Liver (tissue), 9 donors: Measurements from ENCODE around the gene TTI1. TPM values are rescaled to one million over a fixed set of nuclear protein-coding genes. Genes with fewer than 3 reads are reported as not detected.

Experiments used
- DNase-seq: peaks from one replicate; pipeline ENCODE4 v3.0.0-alpha.2; 2017; ENCODE audit warnings: low spot score
- H3K27ac ChIP-seq, 2 donors: one replicate each; pipeline ENCODE4 v1.7.0; 2013; ENCODE audit warnings: inconsistent platforms in 2 of 2, low read length in 2 of 2, control low read depth in 1 of 2, low read depth in 1 of 2, mild to moderate bottlenecking in 1 of 2
- H3K27me3 ChIP-seq, 4 donors: one replicate each; pipeline versions ENCODE4 v1.6.1 to v1.7.0; 2013; ENCODE audit warnings: low read length in 3 of 4, inconsistent platforms in 1 of 4, mild to moderate bottlenecking in 1 of 4, moderate library complexity in 1 of 4; ENCODE audit not compliant: control insufficient read depth in 4 of 4, insufficient read depth in 4 of 4
- H3K36me3 ChIP-seq, 4 donors: one replicate each; pipeline versions ENCODE4 v1.6.1 to v1.7.0; 2013; ENCODE audit warnings: low read length in 3 of 4, mild to moderate bottlenecking in 3 of 4, low read depth in 1 of 4, moderate library complexity in 1 of 4; ENCODE audit not compliant: control insufficient read depth in 4 of 4, insufficient read depth in 3 of 4
- H3K4me1 ChIP-seq, 4 donors: one replicate each; pipeline versions ENCODE4 v1.6.1 to v1.7.0; 2013; ENCODE audit warnings: low read length in 3 of 4, mild to moderate bottlenecking in 3 of 4, moderate library complexity in 1 of 4; ENCODE audit not compliant: control insufficient read depth in 4 of 4, insufficient read depth in 4 of 4
- H3K4me3 ChIP-seq, 3 donors: one replicate each; pipeline versions ENCODE4 v1.6.1 to v1.7.0; 2013; ENCODE audit warnings: low read length in 3 of 3, control low read depth in 1 of 3, low read depth in 1 of 3, mild to moderate bottlenecking in 1 of 3
- H3K9ac ChIP-seq, 2 donors: one replicate each; pipeline ENCODE4 v1.7.0; 2013; ENCODE audit warnings: low read length in 2 of 2, mild to moderate bottlenecking in 2 of 2, moderate library complexity in 2 of 2, control low read depth in 1 of 2, low read depth in 1 of 2
- H3K9me3 ChIP-seq, 4 donors: one replicate each; pipeline versions ENCODE4 v1.6.1 to v1.7.0; 2013; ENCODE audit warnings: low read length in 3 of 4; ENCODE audit not compliant: control insufficient read depth in 4 of 4
- EGR1 ChIP-seq, 2 donors: IDR thresholded peaks; 2 replicates each; pipeline ENCODE4 v1.6.1; 2016 to 2018; ENCODE audit warnings: antibody characterized with exemption in 2 of 2, low read depth in 2 of 2
- FOXA2 ChIP-seq: IDR thresholded peaks from 2 replicates; pipeline ENCODE4 v1.6.1; 2016; ENCODE audit warnings: antibody characterized with exemption
- GABPA ChIP-seq, 2 donors: IDR thresholded peaks in 1 of 2; conservative IDR thresholded peaks in 1 of 2; 2 replicates each; pipeline ENCODE4 v1.6.1; 2016; ENCODE audit warnings: antibody characterized with exemption in 2 of 2, mild to moderate bottlenecking in 1 of 2, moderate library complexity in 1 of 2
- HNF4A ChIP-seq, 2 donors: conservative IDR thresholded peaks; 2 replicates each; pipeline ENCODE4 v1.6.1; 2016; ENCODE audit warnings: antibody characterized with exemption in 2 of 2, mild to moderate bottlenecking in 2 of 2
- HNF4G ChIP-seq: IDR thresholded peaks from 2 replicates; pipeline ENCODE4 v1.6.1; 2016; ENCODE audit warnings: antibody characterized with exemption
- JUND ChIP-seq, 2 donors: IDR thresholded peaks; 2 replicates each; pipeline ENCODE4 v1.6.1; 2016; ENCODE audit warnings: antibody characterized with exemption in 2 of 2
- NR2F2 ChIP-seq: IDR thresholded peaks from 2 replicates; pipeline ENCODE4 v1.6.1; 2016; ENCODE audit warnings: antibody characterized with exemption
- RAD21 ChIP-seq, 2 donors: IDR thresholded peaks; 2 replicates each; pipeline ENCODE4 v1.6.1; 2016; ENCODE audit warnings: antibody characterized with exemption in 2 of 2, mild to moderate bottlenecking in 2 of 2
- RXRA ChIP-seq, 2 donors: IDR thresholded peaks; 2 replicates each; pipeline ENCODE4 v1.6.1; 2017 to 2018; ENCODE audit warnings: antibody characterized with exemption in 2 of 2, mild to moderate bottlenecking in 1 of 2
- SP1 ChIP-seq: IDR thresholded peaks from 2 replicates; pipeline ENCODE4 v1.6.1; 2018; ENCODE audit warnings: antibody characterized with exemption, mild to moderate bottlenecking
- TAF1 ChIP-seq: conservative IDR thresholded peaks from 2 replicates; pipeline ENCODE4 v1.6.1; 2016; ENCODE audit warnings: antibody characterized with exemption, mild to moderate bottlenecking
- YY1 ChIP-seq: IDR thresholded peaks from 2 replicates; pipeline ENCODE4 v1.6.1; 2016; ENCODE audit warnings: antibody characterized with exemption, mild to moderate bottlenecking
- WGBS: extraction: QIAGEN DNeasy Blood & Tissue Kit; methylation state at CpG from one replicate; pipeline ENCODE4 v1.1.7; 2013; 5-methylcytosine and 5-hydroxymethylcytosine counted together
- polyA plus RNA-seq, 2 donors: library from polyadenylated mRNA; stranded (reverse) in 1 of 2; unstranded in 1 of 2; fragments of 200-250 nt in 1 of 2; fragments of >200 nt in 1 of 2; fragmentation: Nextera tagmentation in 1 of 2; extraction: Ambion mirVana in 1 of 2; gene quantifications; one replicate each; pipeline versions ENCODE4 v1.2.1 to v1.2.3, GENCODE V29; 2013 to 2015
- total RNA-seq, 2 donors: library from RNA; depleted of rRNA; stranded (reverse); fragments of >200 nt; gene quantifications; one replicate each; pipeline ENCODE4 v1.2.3, GENCODE V29; 2014
- TF ChIP-seq, protein P1 (sequence below): IDR thresholded peaks from 2 replicates; pipeline ENCODE4 v1.6.1; 2016; ENCODE audit warnings: antibody characterized with exemption, mild to moderate bottlenecking
- TF ChIP-seq, protein P2 (sequence below): IDR thresholded peaks from 2 replicates; pipeline ENCODE4 v1.6.1; 2016; ENCODE audit warnings: antibody characterized with exemption
- TF ChIP-seq, protein P3 (sequence below): fragments of 150-350 bp; IDR thresholded peaks from 2 replicates; pipeline ENCODE4 v1.5.1; 2017; ENCODE audit warnings: improper control_type of control experiment, low read depth, low read length; ENCODE audit not compliant: missing input control
- TF ChIP-seq, protein P4 (sequence below): IDR thresholded peaks from 2 replicates; pipeline ENCODE4 v1.6.1; 2016; ENCODE audit warnings: antibody characterized with exemption
- donor health status: healthy.
- donor health status: healthy.
- donor health status: healthy.
- donor health status: healthy.
- donor health status: healthy.

Gene TTI1
- total and polyA plus RNA-seq, 4 donors: 4.6 to 20.4 (median 11.3) TPM

DNA sequence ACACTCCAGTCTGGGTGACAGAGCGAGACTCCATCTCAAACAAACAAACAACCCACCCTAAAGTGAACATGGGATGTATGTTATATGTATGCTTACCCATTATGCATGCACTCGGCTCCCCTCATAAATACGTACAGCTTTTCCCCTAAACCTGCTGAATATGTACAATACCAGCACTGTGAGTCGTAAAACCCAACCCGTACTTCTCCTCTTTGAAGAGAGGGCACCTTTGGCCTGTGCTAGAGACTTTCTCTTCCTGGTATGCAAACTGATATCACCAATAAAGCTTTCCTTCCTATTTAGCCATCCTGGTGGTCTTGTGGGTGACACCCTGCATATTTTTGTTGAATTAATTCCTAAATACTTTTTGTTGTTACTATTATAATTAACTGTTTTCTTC, 79.1 kb downstream of the TTI1 start:
- H3K4me3 ChIP-seq: no peak overlapping the region
- no peaks in the 10 kb centered on the region for H3K27me3 ChIP-seq
- WGBS: 89% methylated on average over 5 of the region's 5 CpGs
- no peak overlapping the region for H3K9ac ChIP-seq
- no peaks in the 10 kb centered on the region for H3K4me1 ChIP-seq
- no peak for DNase-seq
- no peaks in the 10 kb centered on the region for H3K36me3 ChIP-seq
- H3K27ac ChIP-seq: no peak overlapping the region
- no peaks in the 10 kb centered on the region for H3K9me3 ChIP-seq
- no peak for TF ChIP-seq TAF1
- TF ChIP-seq, protein P1, sequence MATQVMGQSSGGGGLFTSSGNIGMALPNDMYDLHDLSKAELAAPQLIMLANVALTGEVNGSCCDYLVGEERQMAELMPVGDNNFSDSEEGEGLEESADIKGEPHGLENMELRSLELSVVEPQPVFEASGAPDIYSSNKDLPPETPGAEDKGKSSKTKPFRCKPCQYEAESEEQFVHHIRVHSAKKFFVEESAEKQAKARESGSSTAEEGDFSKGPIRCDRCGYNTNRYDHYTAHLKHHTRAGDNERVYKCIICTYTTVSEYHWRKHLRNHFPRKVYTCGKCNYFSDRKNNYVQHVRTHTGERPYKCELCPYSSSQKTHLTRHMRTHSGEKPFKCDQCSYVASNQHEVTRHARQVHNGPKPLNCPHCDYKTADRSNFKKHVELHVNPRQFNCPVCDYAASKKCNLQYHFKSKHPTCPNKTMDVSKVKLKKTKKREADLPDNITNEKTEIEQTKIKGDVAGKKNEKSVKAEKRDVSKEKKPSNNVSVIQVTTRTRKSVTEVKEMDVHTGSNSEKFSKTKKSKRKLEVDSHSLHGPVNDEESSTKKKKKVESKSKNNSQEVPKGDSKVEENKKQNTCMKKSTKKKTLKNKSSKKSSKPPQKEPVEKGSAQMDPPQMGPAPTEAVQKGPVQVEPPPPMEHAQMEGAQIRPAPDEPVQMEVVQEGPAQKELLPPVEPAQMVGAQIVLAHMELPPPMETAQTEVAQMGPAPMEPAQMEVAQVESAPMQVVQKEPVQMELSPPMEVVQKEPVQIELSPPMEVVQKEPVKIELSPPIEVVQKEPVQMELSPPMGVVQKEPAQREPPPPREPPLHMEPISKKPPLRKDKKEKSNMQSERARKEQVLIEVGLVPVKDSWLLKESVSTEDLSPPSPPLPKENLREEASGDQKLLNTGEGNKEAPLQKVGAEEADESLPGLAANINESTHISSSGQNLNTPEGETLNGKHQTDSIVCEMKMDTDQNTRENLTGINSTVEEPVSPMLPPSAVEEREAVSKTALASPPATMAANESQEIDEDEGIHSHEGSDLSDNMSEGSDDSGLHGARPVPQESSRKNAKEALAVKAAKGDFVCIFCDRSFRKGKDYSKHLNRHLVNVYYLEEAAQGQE: no peak
- TF ChIP-seq NR2F2: no peak
- no peak for TF ChIP-seq JUND (IDR thresholded peaks at IDR 0.05)
- no peak for TF ChIP-seq GABPA (IDR thresholded peaks at IDR 0.05 in 1 of 2, conservative IDR thresholded peaks at IDR 0.05 in 1 of 2)
- TF ChIP-seq RXRA (IDR thresholded peaks at IDR 0.05): no peak
- TF ChIP-seq, protein P2, sequence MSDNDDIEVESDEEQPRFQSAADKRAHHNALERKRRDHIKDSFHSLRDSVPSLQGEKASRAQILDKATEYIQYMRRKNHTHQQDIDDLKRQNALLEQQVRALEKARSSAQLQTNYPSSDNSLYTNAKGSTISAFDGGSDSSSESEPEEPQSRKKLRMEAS: no peak
- no peak for TF ChIP-seq HNF4G
- no peak for TF ChIP-seq RAD21 (IDR thresholded peaks at IDR 0.05)
- no peak for TF ChIP-seq EGR1 (IDR thresholded peaks at IDR 0.05; ENCODE audit: low read depth in 2 of 2)
- TF ChIP-seq SP1: no peak
- TF ChIP-seq, protein P3, sequence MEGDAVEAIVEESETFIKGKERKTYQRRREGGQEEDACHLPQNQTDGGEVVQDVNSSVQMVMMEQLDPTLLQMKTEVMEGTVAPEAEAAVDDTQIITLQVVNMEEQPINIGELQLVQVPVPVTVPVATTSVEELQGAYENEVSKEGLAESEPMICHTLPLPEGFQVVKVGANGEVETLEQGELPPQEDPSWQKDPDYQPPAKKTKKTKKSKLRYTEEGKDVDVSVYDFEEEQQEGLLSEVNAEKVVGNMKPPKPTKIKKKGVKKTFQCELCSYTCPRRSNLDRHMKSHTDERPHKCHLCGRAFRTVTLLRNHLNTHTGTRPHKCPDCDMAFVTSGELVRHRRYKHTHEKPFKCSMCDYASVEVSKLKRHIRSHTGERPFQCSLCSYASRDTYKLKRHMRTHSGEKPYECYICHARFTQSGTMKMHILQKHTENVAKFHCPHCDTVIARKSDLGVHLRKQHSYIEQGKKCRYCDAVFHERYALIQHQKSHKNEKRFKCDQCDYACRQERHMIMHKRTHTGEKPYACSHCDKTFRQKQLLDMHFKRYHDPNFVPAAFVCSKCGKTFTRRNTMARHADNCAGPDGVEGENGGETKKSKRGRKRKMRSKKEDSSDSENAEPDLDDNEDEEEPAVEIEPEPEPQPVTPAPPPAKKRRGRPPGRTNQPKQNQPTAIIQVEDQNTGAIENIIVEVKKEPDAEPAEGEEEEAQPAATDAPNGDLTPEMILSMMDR: no peak
- TF ChIP-seq, protein P4, sequence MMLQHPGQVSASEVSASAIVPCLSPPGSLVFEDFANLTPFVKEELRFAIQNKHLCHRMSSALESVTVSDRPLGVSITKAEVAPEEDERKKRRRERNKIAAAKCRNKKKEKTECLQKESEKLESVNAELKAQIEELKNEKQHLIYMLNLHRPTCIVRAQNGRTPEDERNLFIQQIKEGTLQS: no peak
- TF ChIP-seq HNF4A (conservative IDR thresholded peaks at IDR 0.05): no peak
- TF ChIP-seq FOXA2: no peak

DNA sequence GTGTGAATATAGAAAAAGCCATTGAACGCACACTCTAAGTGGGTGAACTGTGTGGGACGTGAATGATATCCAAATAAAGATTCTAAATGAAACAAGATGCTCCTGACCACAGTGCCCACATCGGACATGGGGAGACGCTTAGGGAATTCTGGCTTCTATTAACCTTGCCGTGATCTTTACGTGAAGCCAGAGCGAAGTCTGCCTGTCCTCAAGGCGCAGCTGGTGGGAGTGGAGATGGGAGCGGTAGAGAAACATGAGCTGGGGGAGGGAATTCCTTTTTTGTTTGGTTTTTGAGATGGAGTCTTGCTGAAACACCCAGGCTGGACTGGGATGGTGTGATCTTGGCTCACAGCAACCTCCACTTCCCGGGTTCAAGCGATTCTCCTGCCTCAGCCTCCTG, 84.3 kb downstream of the TTI1 start:
- Histone ChIP-seq H3K4me3 (no peak overlapping the region), H3K9me3 (peaks cover 0 to 2% (median 0%) of the 10 kb centered on the region in 4 donors), H3K4me1 (no peaks in the 10 kb centered on the region), H3K27me3 (no peaks in the 10 kb centered on the region), H3K9ac (no peak overlapping the region), H3K36me3 (no peaks in the 10 kb centered on the region), H3K27ac (no peak overlapping the region)
- WGBS: 94% methylated on average over 11 of the region's 11 CpGs
- no peak for DNase-seq
- TF ChIP-seq GABPA (IDR thresholded peaks at IDR 0.05 in 1 of 2, conservative IDR thresholded peaks at IDR 0.05 in 1 of 2) (no peak), HNF4G (no peak), JUND (IDR thresholded peaks at IDR 0.05) (no peak), FOXA2 (no peak), SP1 (no peak), RAD21 (IDR thresholded peaks at IDR 0.05) (no peak), TAF1 (no peak), RXRA (IDR thresholded peaks at IDR 0.05) (no peak), HNF4A (conservative IDR thresholded peaks at IDR 0.05) (no peak), YY1 (no peak), EGR1 (IDR thresholded peaks at IDR 0.05; ENCODE audit: low read depth in 2 of 2) (no peak)
- TF ChIP-seq, protein P2: no peak
